Neural cell (in vitro differentiated cells): ENCODE measurements around the gene IFNK. TPM values are rescaled to one million over a fixed set of nuclear protein-coding genes. Genes with fewer than 3 reads are reported as not detected.

Source experiments
- H2AFZ ChIP-seq: fragments of 200-600, 300-800 bp; sonication (generic), shearing (Covaris generic); 2 replicates; pipeline ENCODE4 v1.6.0; 2014; ENCODE audit warnings: low read depth, mild to moderate bottlenecking, antibody characterized with exemption, low read length, moderate library complexity
- H3F3A ChIP-seq: fragments of 200-600 bp; shearing (Covaris generic); 2 replicates; pipeline ENCODE4 v1.6.1; 2016; ENCODE audit warnings: mild to moderate bottlenecking, moderate library complexity, mixed read lengths, antibody characterized with exemption, low read length; ENCODE audit not compliant: insufficient read depth, poor library complexity, severe bottlenecking
- H3K27ac ChIP-seq: fragments of 200-600, 300-800 bp; sonication (generic), shearing (Covaris generic); 2 replicates; pipeline ENCODE4 v1.5.1; 2014; ENCODE audit warnings: mild to moderate bottlenecking, low read length, moderate library complexity
- H3K27me3 ChIP-seq: fragments of 300-800, 200-600 bp; sonication (generic), shearing (Covaris generic); 2 replicates; pipeline ENCODE4 v1.6.0; 2014; ENCODE audit warnings: mild to moderate bottlenecking, low read depth, low read length, moderate library complexity; ENCODE audit not compliant: insufficient read depth
- H3K36me3 ChIP-seq: fragments of 300-800, 200-600 bp; sonication (generic), shearing (Covaris generic); 2 replicates; pipeline ENCODE4 v1.5.1; 2014; ENCODE audit warnings: mild to moderate bottlenecking, antibody characterized with exemption, low read length, moderate library complexity; ENCODE audit not compliant: insufficient read depth
- H3K4me2 ChIP-seq: fragments of 300-800, 200-600 bp; sonication (generic), shearing (Covaris generic); 2 replicates; pipeline ENCODE4 v1.6.0; 2014; ENCODE audit warnings: mild to moderate bottlenecking, low read length
- H3K4me3 ChIP-seq: fragments of 300-800, 200-600 bp; sonication (generic), shearing (Covaris generic); 2 replicates; pipeline ENCODE4 v1.5.1; 2014; ENCODE audit warnings: mild to moderate bottlenecking, low read length, moderate library complexity
- H3K79me2 ChIP-seq: fragments of 200-600 bp; shearing (Covaris generic); replicated peaks from 2 replicates; pipeline ENCODE4 v1.6.0; 2014; ENCODE audit warnings: mild to moderate bottlenecking, low read length, moderate library complexity; ENCODE audit not compliant: insufficient read depth
- H3K9ac ChIP-seq: fragments of 300-800, 200-600 bp; sonication (generic), shearing (Covaris generic); 2 replicates; pipeline ENCODE4 v1.6.1; 2016; ENCODE audit warnings: mild to moderate bottlenecking, low read length, mixed read lengths
- H3K9me2 ChIP-seq: fragments of 200-600 bp; shearing (Covaris generic); 2 replicates; pipeline ENCODE4 v1.6.1; 2016; ENCODE audit warnings: mild to moderate bottlenecking, low read length, mixed read lengths; ENCODE audit not compliant: insufficient read depth
- H3K9me3 ChIP-seq: fragments of 200-600, 300-800 bp; sonication (generic), shearing (Covaris generic); 2 replicates; pipeline ENCODE4 v1.6.1; 2016; ENCODE audit warnings: mild to moderate bottlenecking, mixed run types, low read length, moderate library complexity, mixed read lengths
- H4K20me1 ChIP-seq: fragments of 200-600 bp; shearing (Covaris generic); 2 replicates; pipeline ENCODE4 v1.6.1; 2016; ENCODE audit warnings: mild to moderate bottlenecking, mixed run types; ENCODE audit not compliant: insufficient read depth
- CTCF ChIP-seq: fragments of 450-650 bp; IDR thresholded peaks from 2 replicates; pipeline ENCODE4 v1.5.1; 2014; ENCODE audit warnings: antibody characterized with exemption, mild to moderate bottlenecking, moderate library complexity; ENCODE audit not compliant: poor library complexity, severe bottlenecking
- EP300 ChIP-seq: fragments of 450-650 bp; conservative IDR thresholded peaks from 2 replicates; pipeline ENCODE4 v1.6.1; 2014; ENCODE audit warnings: antibody characterized with exemption, mild to moderate bottlenecking, moderate library complexity; ENCODE audit not compliant: poor library complexity, severe bottlenecking
- EZH2 ChIP-seq: fragments of 200-600, 300-800 bp; shearing (Covaris generic), sonication (generic); IDR thresholded peaks from 2 replicates; pipeline ENCODE4 v1.6.1; 2014; ENCODE audit warnings: antibody characterized with exemption, low read length, borderline replicate concordance, mild to moderate bottlenecking; ENCODE audit not compliant: insufficient read depth, poor library complexity, severe bottlenecking
- MXI1 ChIP-seq: fragments of 450-650 bp; conservative IDR thresholded peaks from 2 replicates; pipeline ENCODE4 v1.6.1; 2014; ENCODE audit warnings: antibody characterized with exemption, mild to moderate bottlenecking; ENCODE audit not compliant: poor library complexity, severe bottlenecking
- POLR2AphosphoS5 ChIP-seq: IDR thresholded peaks from 2 replicates; pipeline ENCODE4 v1.6.1; 2012
- RAD21 ChIP-seq: fragments of 450-650 bp; conservative IDR thresholded peaks from 2 replicates; pipeline ENCODE4 v1.6.1; 2014; ENCODE audit warnings: antibody characterized with exemption, mild to moderate bottlenecking, moderate library complexity
- REST ChIP-seq: IDR thresholded peaks from 2 replicates; pipeline ENCODE4 v1.6.1; 2012; ENCODE audit warnings: borderline replicate concordance
- SMC3 ChIP-seq: fragments of 450-650 bp; conservative IDR thresholded peaks from 2 replicates; pipeline ENCODE4 v1.6.1; 2014; ENCODE audit warnings: antibody characterized with exemption, mild to moderate bottlenecking, moderate library complexity; ENCODE audit not compliant: poor library complexity
- TAF1 ChIP-seq: IDR thresholded peaks from 2 replicates; pipeline ENCODE4 v1.6.1; 2012; ENCODE audit warnings: low read depth
- polyA plus RNA-seq: library from polyadenylated mRNA; depleted of rRNA; stranded (reverse); fragments of >200 nt; gene quantifications from 2 replicates; pipeline ENCODE4 v1.2.3, GENCODE V29; 2014

The IFNK gene
- polyA plus RNA-seq, 1 donor from 2014 or later, result not detected

GRCh38 chr9:27537756-27538155, 13.7 kb downstream of the IFNK start:
- Histone ChIP-seq H2AFZ (no peak overlapping the region), H3K79me2 (no peaks in the 10 kb centered on the region), H3K9me2 (no peaks in the 10 kb centered on the region), H3K4me3 (no peak overlapping the region), H3K27me3 (no peaks in the 10 kb centered on the region), H3K9me3 (no peaks in the 10 kb centered on the region), H3K9ac (no peak overlapping the region), H3K27ac (no peak overlapping the region), H4K20me1 (no peaks in the 10 kb centered on the region), H3K4me2 (no peak overlapping the region), H3F3A (no peaks in the 10 kb centered on the region), H3K36me3 (peaks cover 10% of the 10 kb centered on the region)
- TF ChIP-seq EP300, result no peak

GRCh38 chr9:27538647-27539046, 14.6 kb downstream of the IFNK start:
- no peaks in the 10 kb centered on the region for H3K9me3 ChIP-seq
- H3K4me2 ChIP-seq, result no peak overlapping the region
- H3K9me2 ChIP-seq, result no peaks in the 10 kb centered on the region
- no peaks in the 10 kb centered on the region for H3K79me2 ChIP-seq
- no peak overlapping the region for H2AFZ ChIP-seq
- H3K9ac ChIP-seq, result no peak overlapping the region
- H3F3A ChIP-seq, result no peaks in the 10 kb centered on the region
- no peaks in the 10 kb centered on the region for H3K27me3 ChIP-seq
- H3K27ac ChIP-seq, result no peak overlapping the region
- H4K20me1 ChIP-seq, result no peaks in the 10 kb centered on the region
- peaks cover 10% of the 10 kb centered on the region for H3K36me3 ChIP-seq
- TF ChIP-seq RAD21, result no peak
- no peak for TF ChIP-seq EZH2
- no peak for TF ChIP-seq REST
- no peak for TF ChIP-seq SMC3
- TF ChIP-seq EP300, result no peak
- TF ChIP-seq CTCF, result no peak
- TF ChIP-seq TAF1, result no peak
- no peak for TF ChIP-seq MXI1
- TF ChIP-seq POLR2AphosphoS5, result no peak
- H3K4me3 ChIP-seq, result no peak overlapping the region
